GM12801 (cell line): ENCODE measurements around the gene AMBN.

ENCODE experiments used
- CTCF ChIP-seq: IDR thresholded peaks from one replicate; pipeline ENCODE4 v1.5.1; 2011; ENCODE audit warnings: control low read depth; ENCODE audit not compliant: insufficient read length; ENCODE audit errors: extremely low read depth

AMBN gene

GRCh38 chr4:70640192-70640591 lies 48.1 kb downstream of the AMBN start:
- TF ChIP-seq CTCF = no peak

- no peak for TF ChIP-seq CTCF
These were observed 59.9 kb downstream of the AMBN start for GRCh38 chr4:70651864-70652506.

- TF ChIP-seq CTCF = no peak
These were observed 62.6 kb downstream of the AMBN start for GRCh38 chr4:70654605-70655011.
